ENCODE results near the gene CHST11.

The CHST11 gene

DNA sequence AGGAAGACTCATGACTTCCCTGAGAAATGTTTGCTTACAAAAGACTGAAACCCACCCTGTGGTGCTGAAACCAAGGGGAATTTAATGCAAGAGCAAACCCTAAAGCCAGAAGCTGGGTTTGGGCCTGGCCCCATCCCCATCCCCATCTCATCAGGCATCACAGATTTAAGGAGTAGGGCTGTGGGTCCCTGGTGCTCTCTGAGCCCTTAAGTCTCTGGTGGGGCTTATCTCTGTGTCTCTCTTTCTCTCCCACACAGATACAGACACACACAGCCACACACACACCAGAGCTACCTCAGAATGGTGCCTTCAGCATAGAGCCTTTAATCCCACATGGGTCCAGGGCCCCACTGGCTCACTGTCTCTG is 264.3 kb downstream of the CHST11 start:
- no peak for DNase-seq (ENCODE audit: low read depth)

- no peak for DNase-seq (ENCODE audit: low read depth)
These were observed 265.2 kb downstream of the CHST11 start for GRCh38 chr12:104721936-104722335.

- no peak for DNase-seq (ENCODE audit: low read depth)
These were observed 266.1 kb downstream of the CHST11 start for GRCh38 chr12:104722601-104723534.

DNA sequence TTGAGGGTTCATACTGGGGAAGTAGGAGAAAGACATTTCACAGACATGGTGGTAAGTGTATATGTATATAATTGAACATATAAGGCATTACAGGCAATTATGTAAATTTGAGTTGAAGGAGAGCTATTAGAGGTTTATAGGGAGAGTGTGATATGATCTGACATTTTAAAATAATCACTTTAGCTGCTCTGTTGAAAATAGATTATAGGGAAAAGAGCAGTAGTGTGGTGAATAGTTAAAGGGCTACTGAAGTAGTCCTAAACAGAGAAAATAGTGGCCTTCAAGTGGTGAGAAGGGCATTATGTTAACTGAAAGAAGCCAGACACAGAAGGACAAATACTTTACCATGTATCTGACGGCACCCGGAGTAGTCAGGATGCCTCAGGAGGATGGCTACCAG is 267.1 kb downstream of the CHST11 start:
- no peak for DNase-seq (ENCODE audit: low read depth)

GRCh38 chr12:104724992-104725585 is 268.3 kb downstream of the CHST11 start:
- no peak for DNase-seq (ENCODE audit: low read depth)

- no peak for DNase-seq (ENCODE audit: low read depth)
These were observed 268.9 kb downstream of the CHST11 start for GRCh38 chr12:104725610-104726009.

DNA sequence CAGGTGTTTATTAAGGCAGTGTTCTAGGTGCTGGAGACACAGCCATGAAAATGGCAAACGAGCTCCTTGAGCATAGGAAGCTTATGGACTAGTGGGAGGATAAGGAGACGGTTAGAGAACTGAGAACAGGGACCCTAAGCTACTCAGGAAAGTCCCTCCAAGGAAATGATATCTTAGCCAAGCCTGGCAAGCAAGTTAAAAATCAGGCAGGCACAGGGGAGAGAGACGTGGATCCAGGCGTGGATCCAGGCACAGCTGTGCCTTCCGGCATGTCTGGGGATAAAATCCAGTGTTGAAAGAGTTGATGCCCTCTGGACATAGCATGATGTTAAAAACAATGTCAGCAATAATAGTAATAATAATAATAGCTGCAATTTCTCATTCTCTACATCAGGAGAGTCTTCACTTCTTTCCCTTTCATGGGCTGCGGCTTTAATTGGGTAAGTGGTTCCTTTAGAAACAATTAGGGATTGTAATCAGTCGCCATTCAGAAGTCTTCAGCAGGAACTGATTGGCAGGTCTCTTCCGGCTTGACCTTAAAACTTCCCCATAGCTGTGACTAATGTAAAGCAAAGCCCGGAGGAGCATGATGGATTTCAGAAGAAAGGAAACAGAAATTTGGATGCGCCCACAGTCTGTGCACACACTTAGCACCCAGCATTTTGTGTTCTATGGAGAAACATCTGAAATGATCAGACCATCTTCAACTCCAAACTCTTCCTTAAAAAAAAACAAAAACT is 271.1 kb downstream of the CHST11 start:
- DNase-seq (ENCODE audit: low read depth), result no peak

DNA sequence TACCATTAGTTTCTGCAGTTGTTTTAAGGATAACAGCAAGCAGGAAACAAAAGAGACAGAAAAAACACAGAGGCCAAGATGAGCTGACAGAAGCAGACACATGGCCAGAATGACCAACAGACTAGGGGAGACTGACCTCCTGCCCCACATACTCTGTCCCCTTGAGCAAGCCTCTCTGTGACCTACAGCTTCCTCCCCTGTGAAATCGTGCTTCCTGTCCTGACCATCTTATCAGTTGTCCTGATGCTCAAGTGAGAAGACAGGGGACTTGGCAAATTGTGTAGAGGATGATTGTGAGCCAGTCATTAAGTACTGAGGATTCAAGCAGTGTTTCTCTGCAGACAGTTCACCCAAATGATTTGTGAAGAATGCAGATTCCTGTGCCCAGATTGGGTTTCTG is 272.3 kb downstream of the CHST11 start:
- no peak for DNase-seq (ENCODE audit: low read depth)

DNA sequence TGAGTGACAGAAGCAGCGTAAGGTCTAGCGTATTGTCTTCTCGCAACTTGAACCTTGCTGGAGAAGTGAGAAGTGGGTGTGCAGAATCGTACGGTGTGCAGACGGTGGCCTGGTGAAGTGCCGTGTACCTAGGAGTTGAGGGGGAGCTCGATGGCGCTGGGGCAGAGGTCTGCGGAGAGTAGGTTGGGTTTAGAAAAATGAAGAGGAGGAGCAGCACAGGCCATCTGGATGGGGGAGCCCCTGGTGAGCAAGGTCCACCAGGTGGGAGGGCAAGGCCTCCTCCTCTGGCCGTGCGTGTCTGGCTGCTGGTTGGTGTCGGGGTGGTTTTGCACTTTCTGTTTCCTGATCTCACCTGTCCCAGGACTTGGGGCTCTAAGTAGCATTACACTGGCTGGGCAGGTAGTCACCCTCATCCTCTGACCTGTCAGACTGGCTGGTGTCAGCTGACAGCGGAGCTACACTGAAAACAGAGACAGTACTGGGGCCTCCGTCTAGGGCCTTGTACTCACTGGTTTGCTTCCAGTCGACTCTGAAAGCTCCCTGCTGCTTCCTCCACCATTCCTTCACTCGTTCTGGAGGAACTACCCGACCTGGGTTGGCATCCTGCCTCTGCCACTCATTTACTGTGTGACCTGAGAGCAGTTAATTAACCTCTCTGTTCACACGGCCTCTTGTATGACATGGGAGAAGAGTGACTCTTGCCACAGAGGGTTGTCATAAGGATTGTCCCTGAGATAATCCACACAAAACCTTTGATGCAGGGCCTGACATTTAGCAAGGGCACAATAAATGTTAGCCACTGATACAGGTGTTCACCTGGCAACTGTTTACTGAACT is 273.1 kb downstream of the CHST11 start:
- no peak for DNase-seq (ENCODE audit: low read depth)

- DNase-seq (ENCODE audit: low read depth), result no peak
These were observed 274.0 kb downstream of the CHST11 start for GRCh38 chr12:104730763-104731162.

GRCh38 chr12:104733717-104734175 is 277.0 kb downstream of the CHST11 start:
- DNase-seq (ENCODE audit: low read depth), result no peak

DNA sequence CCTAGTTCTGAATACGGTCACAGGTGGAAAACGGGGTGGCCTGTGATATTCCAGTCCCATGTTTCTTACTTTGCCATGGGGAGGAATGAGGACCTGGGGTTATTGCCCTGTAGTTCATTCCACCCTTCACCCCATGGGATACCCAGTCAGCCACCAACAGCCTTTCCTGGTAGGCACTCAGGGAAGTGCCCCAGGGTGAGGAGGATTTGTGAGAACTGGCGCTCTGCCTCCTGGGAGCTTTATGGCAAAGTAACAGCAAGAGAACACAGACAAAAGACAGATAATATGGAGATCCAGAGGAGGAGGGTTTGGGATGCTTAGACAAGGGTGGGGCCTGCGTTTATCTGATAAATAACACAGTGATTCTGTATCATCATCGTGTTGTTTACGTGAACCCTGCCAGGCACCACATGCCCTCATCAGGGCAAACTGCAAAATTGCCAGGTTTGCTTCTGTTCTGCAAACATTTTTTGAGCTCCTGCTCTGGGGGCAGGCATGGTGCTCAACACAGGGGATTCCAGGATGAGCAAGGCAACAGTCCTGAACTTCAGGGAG is 277.9 kb downstream of the CHST11 start:
- DNase-seq (ENCODE audit: low read depth), result no peak

- DNase-seq (ENCODE audit: low read depth), result no peak
These were observed 279.1 kb downstream of the CHST11 start for GRCh38 chr12:104735801-104736200.

GRCh38 chr12:104736307-104736706 is 279.6 kb downstream of the CHST11 start:
- no peak for DNase-seq (ENCODE audit: low read depth)

GRCh38 chr12:104737113-104737512 is 280.4 kb downstream of the CHST11 start:
- DNase-seq (ENCODE audit: low read depth), result no peak

DNA sequence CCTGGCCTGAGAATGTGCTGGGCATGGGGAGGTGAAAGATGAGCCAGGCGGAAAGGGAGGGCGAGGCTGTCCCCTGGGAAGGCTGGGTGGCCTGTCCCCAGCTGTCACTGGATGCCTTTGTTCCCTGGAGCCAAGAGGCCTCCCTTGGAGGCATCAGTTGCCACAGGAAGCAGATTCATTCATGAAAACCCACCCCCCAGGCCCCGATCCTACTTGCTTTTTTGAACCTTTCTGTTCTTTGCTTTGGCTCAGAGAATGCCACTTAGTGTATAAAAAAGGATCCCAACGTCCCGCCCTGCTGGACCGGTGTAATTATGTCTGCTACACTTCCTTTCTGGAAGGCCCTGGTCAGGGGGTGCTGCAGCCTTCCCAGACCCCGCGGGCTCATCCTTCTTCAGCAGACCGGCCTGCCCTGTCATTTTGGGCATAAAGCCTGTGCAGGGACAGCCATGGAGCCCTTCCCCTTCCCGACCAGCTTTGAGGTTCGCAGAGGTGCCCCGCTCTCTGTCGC is 281.1 kb downstream of the CHST11 start:
- no peak for DNase-seq (ENCODE audit: low read depth)

DNA sequence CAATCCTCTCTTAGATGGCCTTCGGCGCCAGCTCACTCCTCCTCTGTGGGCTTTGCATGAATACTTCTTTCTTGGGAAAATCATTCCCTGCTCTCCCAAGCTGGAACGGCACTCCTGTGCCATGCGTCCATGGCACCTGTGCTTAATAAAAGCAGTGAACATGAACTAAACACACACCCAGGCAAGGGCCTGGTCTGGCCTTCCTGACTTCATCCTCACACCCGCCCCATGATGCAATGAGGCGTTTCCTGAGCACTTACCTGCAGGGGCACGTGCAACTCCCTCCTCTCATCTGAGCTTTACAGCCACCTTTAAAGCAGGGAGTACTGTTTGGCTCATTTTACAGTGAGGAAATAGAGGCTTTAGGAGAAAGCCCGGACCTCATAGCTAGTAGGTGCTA is 281.6 kb downstream of the CHST11 start:
- no peak for DNase-seq (ENCODE audit: low read depth)

- DNase-seq (ENCODE audit: low read depth), result no peak
These were observed 282.3 kb downstream of the CHST11 start for GRCh38 chr12:104738776-104739642.

GRCh38 chr12:104740668-104741067 is 283.9 kb downstream of the CHST11 start:
- no peak for DNase-seq (ENCODE audit: low read depth)

DNA sequence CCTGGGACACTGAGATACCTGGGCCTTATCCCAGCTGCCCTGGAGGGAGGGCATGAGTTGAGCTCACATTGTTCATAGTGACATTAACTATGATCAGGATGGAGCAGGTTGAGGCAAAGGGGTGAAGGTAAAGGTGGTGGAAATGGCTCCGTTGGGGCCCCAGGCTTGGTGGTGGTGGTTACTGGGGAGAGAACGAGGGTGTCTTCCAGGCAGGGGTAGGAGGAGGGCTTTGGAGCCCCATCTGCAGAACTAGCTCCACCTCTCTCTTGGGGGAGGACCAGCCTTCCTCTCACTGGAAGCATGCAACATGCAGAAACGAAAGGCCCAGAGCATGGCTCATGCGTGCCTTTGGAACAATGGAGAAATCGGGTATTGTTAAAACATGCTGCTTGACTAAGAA is 284.3 kb downstream of the CHST11 start:
- DNase-seq (ENCODE audit: low read depth), result no peak
